Thyroid gland (tissue), 4 donors: ENCODE data around the gene OLFM2. TPM values are rescaled to one million over a fixed set of nuclear protein-coding genes. Genes with fewer than 3 reads are reported as not detected.

ENCODE experiments used
- DNase-seq, 2 donors: peaks; one replicate each; pipeline ENCODE4 v3.0.0-alpha.2; 2019
- H3K27ac ChIP-seq, 3 donors: fragments of 200-600 bp; sonication (generic); 1 replicate in 2 of 3; 2 replicates in 1 of 3; pipeline ENCODE4 v1.5.1; 2016 to 2019; ENCODE audit warnings: mild to moderate bottlenecking in 1 of 3, moderate library complexity in 1 of 3
- H3K27me3 ChIP-seq: fragments of 200-600 bp; sonication (generic); one replicate; pipeline ENCODE4 v1.5.1; 2019
- H3K36me3 ChIP-seq, 2 donors: fragments of 200-600 bp; sonication (generic); one replicate each; pipeline ENCODE4 v1.5.1; 2016 to 2019
- H3K4me1 ChIP-seq, 2 donors: fragments of 200-600 bp; sonication (generic); one replicate each; pipeline ENCODE4 v1.5.1; 2017 to 2019
- H3K4me3 ChIP-seq, 3 donors: fragments of 200-600 bp; sonication (generic); replicated peaks in 1 of 3; 1 replicate in 2 of 3; 2 replicates in 1 of 3; pipeline ENCODE4 v1.5.1; 2016; ENCODE audit warnings: mild to moderate bottlenecking in 1 of 3
- H3K9me3 ChIP-seq: fragments of 200-600 bp; sonication (generic); one replicate; pipeline ENCODE4 v1.5.1; 2017
- CTCF ChIP-seq, 6 experiments: fragments of 200-600 bp in 3 of 6; fragments of 450-650 bp in 3 of 6; sonication (generic) in 3 of 6; IDR thresholded peaks; one replicate each; pipeline ENCODE4 v1.5.1; 2016 to 2019; ENCODE audit warnings: antibody characterized with exemption in 6 of 6, mild to moderate bottlenecking in 2 of 6, inconsistent platforms in 1 of 6, moderate library complexity in 1 of 6
- POLR2A ChIP-seq, 2 donors: fragments of 450-650 bp; IDR thresholded peaks; one replicate each; pipeline ENCODE4 v1.6.1; 2017; ENCODE audit warnings: antibody characterized with exemption in 2 of 2, mild to moderate bottlenecking in 2 of 2, moderate library complexity in 1 of 2
- WGBS, 2 donors: methylation state at CpG; one replicate each; pipeline ENCODE4 v1.1.5; 2017; 5-methylcytosine and 5-hydroxymethylcytosine counted together
- intact Hi-C: fragments of 100-400 bp; cut with DNase I; formaldehyde crosslinking; loops from one replicate; pipeline ENCODE4 v1.15.1; 2023
- total RNA-seq, 4 donors: library from RNA; depleted of rRNA; stranded (reverse); fragments of >200 nt; gene quantifications; one replicate each; pipeline ENCODE4 v1.2.3, GENCODE V29; 2016

Gene OLFM2
- total RNA-seq, 4 donors from 2014 or later, result 19.5 to 42.7 (median 37.8) TPM

GRCh38 chr19:9970481-9970880 lies 34.2 kb upstream of the OLFM2 start:
- intact Hi-C loops, result no loop called here
- TF ChIP-seq POLR2A (IDR thresholded peaks at IDR 0.05) (no peak), CTCF (IDR thresholded peaks at IDR 0.05) (no peak)
- Histone ChIP-seq H3K9me3 (no peaks in the 10 kb centered on the region), H3K36me3 (no peaks in the 10 kb centered on the region), H3K4me3 (no peak overlapping the region), H3K4me1 (no peaks in the 10 kb centered on the region), H3K27me3 (no peaks in the 10 kb centered on the region), H3K27ac (no peak overlapping the region)
- no peak for DNase-seq
- whole genome bisulfite sequencing, 2 donors, result 70 to 80% methylated on average over 7 of the region's 8 CpGs

- no peaks in the 10 kb centered on the region for H3K4me1 ChIP-seq
- H3K4me3 ChIP-seq, result no peak overlapping the region
- H3K27me3 ChIP-seq, result no peaks in the 10 kb centered on the region
- no peak overlapping the region for H3K27ac ChIP-seq
- intact Hi-C loops, result no loop called here
- TF ChIP-seq POLR2A (IDR thresholded peaks at IDR 0.05), result no peak
- TF ChIP-seq CTCF (IDR thresholded peaks at IDR 0.05), result no peak
- 45 to 75% methylated on average over 1 to 2 of the region's 2 CpGs for WGBS, 2 donors
- DNase-seq, result no peak
- H3K9me3 ChIP-seq, result no peaks in the 10 kb centered on the region
- no peaks in the 10 kb centered on the region for H3K36me3 ChIP-seq
Observed at GRCh38 chr19:9969688-9969975, 33.3 kb upstream of the OLFM2 start.

DNA sequence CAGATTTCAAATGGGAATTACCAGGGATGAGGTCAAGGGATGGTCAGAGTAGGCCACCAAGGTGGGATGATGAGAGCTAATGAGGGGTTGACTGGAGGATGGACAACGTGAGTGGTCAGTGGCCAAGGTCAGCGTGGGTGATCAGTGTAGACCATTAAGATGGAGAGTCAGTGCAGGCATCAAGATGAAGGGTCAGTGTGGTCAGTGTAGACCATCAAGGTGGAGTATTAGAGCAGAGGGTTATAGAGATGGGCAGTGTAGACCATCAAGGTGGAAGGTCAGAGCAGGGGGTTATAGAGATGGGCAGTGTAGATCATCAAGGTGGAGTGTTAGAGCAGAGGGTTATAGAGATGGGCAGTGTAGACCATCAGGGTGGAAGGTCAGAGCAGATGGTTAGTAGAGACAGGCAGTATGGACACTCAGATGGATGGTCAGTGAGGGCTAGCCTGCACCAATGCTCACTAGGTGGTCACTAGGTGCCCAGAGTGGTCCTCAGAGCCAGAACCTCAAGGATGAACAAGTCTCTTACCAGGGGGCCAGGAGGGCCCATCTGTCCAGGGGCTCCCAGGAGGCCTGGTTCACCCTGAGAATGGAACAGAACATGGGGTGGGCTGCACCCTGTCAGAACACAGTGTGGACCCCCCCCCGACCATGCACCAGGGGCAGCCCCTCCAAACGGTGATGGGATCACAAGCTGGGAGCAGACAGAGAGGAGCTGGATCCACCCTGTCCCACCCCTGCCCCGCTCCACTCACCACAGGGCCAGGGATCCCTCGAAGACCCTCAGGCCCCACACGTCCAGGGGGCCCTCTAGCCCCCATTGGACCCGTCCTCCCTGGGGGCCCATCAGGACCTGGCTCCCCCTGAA lies 32.7 kb upstream of the OLFM2 start:
- Histone ChIP-seq H3K27me3 (no peaks in the 10 kb centered on the region), H3K4me3 (no peak overlapping the region), H3K27ac (no peak overlapping the region), H3K9me3 (no peaks in the 10 kb centered on the region), H3K36me3 (no peaks in the 10 kb centered on the region), H3K4me1 (no peaks in the 10 kb centered on the region)
- DNase-seq, result no peak
- TF ChIP-seq POLR2A (IDR thresholded peaks at IDR 0.05), result no peak
- intact Hi-C loops, result no loop called here
- 80 to 90% methylated on average over 2 to 5 of the region's 8 CpGs for WGBS, 2 donors

DNA sequence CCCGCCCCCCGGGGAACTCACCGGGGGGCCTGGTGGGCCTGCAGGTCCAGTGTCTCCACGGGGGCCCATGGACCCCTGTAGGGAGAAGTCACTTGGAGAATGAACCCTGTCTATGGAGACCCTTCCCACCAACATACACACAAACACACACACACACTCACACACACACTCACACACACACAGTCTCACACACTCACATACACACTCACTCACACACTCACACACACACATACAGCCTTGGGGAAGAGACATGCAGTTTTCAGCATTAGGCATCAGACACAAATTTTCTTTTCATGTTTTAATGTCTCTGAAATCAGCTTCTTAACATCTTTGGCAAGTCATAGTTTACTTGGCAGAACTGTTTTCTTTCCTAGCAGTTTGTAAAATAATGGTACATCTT lies 31.0 kb upstream of the OLFM2 start:
- WGBS, 2 donors, result 40 to 64% methylated on average over 1 to 3 of the region's 4 CpGs
- intact Hi-C loops, result no loop called here
- H3K4me3 ChIP-seq, result no peak overlapping the region
- no peaks in the 10 kb centered on the region for H3K9me3 ChIP-seq
- DNase-seq, result no peak
- no peak overlapping the region for H3K27ac ChIP-seq
- no peaks in the 10 kb centered on the region for H3K27me3 ChIP-seq
- no peaks in the 10 kb centered on the region for H3K4me1 ChIP-seq
- no peaks in the 10 kb centered on the region for H3K36me3 ChIP-seq
- TF ChIP-seq CTCF (IDR thresholded peaks at IDR 0.05) (no peak), POLR2A (IDR thresholded peaks at IDR 0.05) (no peak)

DNA sequence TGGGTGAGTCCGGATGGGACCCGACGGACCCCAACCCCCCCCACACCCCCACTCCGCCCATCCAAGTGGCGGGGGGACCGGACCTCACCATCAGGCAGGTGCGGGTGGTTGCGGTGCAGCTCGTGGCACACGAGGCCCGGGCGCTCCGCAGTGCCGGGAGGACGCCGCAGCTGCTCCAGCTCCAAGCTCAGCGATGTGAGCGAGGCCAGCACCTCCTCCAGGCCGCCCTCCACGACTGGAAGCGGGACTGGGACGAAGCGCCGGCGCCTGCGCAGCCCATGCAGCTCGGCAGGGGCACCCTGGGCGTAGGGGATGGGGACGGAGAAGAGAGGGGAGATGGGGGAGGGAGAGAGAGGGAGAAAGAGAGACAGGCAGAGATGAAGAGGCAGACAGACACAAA lies 30.1 kb upstream of the OLFM2 start:
- Histone ChIP-seq H3K27me3 (no peaks in the 10 kb centered on the region), H3K4me3 (no peak overlapping the region), H3K36me3 (no peaks in the 10 kb centered on the region), H3K4me1 (no peaks in the 10 kb centered on the region), H3K27ac (no peak overlapping the region), H3K9me3 (no peaks in the 10 kb centered on the region)
- TF ChIP-seq POLR2A (IDR thresholded peaks at IDR 0.05), result no peak
- no peak for TF ChIP-seq CTCF (IDR thresholded peaks at IDR 0.05)
- no peak for DNase-seq
- WGBS, 2 donors, result 11 to 18% methylated on average over 13 to 16 of the region's 29 CpGs
- intact Hi-C loops, result no loop called here
